Suppressor macrophage (primary cell): ENCODE data around the gene SMIM35.
A peak's percentile ranks its signal among the peaks of the same experiment; 100 is the strongest.

Experiments used
- DNase-seq, 4 experiments: peaks; one replicate each; pipeline ENCODE4 v3.0.0-alpha.2; 2020 to 2022

Gene SMIM35

GRCh38 chr11:118057251-118058145, 29.3 kb downstream of the SMIM35 start:
- DNase-seq, result peak; percentile 15 to 55 (median 42)

GRCh38 chr11:118056806-118057205, 30.0 kb downstream of the SMIM35 start:
- DNase-seq, result peak in 3 of 4 experiments; percentile 35 to 46 (median 43)

GRCh38 chr11:118055966-118056365, 30.8 kb downstream of the SMIM35 start:
- no peak for DNase-seq

DNA sequence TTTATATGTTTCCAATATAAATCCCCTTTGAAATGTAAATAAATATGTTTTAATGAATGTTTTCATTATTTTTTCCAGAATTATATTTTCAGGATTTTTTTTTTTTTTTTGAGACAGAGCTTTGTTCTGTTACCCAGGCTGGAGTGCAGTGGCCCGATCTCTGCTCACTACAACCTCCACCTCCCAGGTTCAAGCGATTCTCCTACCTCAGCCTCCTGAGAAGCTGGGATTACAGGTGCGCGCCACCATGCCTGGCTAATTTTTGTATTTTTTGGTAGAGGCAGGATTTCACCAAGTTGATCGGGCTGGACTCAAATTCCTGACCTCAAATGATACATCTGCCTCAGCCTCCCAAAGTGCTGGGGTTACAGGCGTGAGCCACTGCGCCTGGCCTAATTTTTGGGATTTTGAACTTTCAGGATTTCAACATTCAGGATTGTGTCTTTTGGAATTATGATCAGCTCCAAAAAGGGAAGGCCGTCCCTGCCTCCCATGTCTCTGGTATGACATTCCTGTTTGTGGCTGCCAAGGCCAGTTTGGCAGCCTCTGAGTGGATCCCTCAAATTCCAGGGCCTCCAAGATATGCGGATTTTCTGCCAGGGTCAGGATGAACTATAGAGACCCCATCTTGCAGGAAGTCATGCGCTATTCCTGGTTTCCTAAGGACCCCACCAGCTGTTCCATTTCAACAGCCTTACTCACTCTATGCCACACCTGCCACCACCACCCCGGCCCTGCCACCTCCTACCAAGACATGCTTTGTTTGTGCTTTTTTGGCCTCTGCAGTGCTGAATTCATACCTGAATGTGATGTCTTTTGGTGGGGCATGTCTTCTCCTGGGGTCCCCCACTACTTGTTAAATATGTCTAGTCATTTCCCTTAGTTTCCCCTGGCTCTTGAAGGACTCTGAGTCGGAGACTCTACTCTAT, 31.8 kb downstream of the SMIM35 start:
- no peak for DNase-seq

DNA sequence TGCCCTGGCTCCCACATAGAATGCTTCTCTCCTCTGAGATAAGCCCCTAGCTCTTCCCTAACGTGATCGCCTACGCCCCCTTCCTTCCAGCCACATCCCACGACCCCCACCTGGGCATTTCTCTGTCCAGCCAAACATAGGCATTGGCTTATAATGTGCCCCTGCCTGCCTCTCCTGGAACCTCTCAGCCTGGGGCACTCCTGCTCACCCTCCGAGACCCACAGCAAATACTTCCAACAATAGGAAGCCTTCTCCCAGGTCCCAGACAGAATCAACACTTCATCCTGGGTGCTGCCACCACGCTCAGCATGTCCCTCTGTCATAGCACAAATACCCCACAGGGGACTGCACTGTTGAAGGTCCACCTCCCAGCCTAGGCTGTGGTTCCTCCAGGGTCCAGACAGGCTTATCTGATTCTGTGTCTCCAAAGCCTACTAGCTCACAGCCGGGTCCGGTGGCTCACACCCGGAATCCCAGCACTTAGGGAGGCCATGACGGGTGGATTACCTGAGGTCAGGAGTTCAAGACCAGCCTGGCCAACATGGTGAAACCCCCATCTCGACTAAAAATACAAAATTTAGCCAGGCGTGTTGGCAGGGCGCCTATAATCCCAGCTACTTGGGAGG, 34.1 kb downstream of the SMIM35 start:
- no peak for DNase-seq

- DNase-seq, result peak; percentile 23 to 60 (median 50)
Observed at GRCh38 chr11:118051611-118052461, 34.9 kb downstream of the SMIM35 start.

- no peak for DNase-seq
Observed at GRCh38 chr11:118051136-118051610, 35.6 kb downstream of the SMIM35 start.

DNA sequence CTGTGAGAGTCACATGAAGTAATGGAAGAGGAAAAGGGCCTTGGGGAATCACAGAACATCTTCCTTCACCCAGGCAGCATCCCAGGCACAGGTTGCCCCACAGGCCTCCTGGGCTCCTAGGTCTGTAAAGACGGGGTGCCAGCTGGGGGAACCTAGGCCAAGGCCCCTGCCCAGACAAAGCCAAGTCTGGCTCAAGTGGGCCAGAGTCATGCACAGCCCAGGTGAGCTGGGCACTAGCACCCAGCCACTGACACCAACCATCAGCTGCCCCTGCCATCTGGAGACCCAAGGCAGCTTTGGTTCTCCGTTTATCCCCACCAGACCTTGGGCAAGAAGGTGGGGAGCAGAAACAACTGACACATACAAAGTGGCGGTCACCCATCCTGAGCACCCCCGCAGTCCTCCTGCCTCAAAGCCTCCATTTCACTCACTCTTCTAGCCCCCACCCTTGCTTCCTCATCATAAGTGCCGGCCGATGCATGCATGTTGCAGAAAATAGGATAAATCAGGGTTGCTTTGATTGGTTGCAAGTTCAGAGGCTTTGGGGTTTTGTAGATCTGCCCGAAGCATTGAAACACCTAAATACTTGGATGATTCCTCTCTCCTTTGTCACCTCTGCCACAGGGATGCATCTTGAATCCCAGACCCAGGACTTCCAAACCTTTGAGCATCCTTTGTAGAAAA, 36.4 kb downstream of the SMIM35 start:
- DNase-seq, result no peak

GRCh38 chr11:118049771-118050170, 37.0 kb downstream of the SMIM35 start:
- no peak for DNase-seq

DNA sequence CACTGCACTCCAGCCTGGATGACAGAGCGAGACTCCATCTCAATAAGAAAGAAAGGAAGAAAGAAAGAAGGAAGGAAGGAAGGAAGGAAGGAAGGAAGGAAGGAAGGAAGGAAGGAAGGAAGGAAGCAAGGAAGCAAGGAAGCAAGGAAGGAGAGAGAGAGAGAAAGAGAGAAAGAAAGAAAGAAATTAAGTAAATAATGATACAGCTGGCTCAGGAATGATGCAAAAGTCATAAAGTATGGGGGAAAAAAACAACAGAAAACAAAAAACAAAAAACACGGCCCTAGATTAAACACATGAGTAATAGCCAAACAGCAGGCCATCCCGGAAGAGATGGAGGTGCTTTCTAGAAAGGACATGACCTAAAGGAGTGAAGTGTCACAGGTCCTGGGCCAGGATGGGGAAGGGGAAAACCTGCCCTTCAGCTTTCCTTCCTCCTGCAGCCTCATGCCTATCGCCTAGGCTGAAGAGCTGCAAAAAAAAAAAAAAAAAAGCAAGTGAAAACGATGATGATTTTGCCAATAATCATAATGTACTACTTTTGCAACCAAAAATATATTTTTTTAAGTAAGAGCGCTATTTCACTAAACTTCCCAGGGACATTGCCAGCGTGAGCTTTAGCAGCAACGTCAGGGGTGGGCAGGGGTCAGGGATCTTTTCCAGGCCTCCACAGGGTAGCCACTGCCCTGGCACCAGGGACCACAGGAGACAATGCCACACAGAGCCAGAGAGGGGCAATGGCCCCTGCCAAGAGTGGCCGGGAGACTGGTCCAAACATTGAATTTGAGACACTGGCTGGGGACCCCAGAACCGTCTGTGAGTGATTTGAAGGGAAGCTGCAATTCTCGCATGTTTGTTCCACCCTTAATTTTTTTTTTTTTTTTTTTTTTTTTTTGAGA, 38.0 kb downstream of the SMIM35 start:
- no peak for DNase-seq

DNA sequence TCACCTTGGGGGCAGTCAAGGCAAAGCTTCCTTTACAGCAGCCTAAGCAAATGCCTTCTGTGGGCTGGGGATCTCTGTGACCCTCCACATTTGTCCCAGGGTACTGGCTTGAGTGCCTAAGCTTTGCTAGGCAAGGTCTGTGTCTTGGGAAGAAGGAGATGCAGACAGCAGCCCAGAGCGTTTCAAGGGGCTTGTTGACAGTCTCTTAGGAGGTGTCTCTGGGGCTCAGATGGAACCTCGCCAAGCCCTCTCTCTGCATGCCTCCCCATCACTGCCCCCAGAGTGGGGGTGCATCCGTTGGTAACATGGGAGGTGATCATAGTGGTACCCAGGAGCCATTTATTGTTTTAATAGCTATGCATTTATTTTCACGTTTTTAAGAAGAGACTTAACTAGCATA, 39.0 kb downstream of the SMIM35 start:
- DNase-seq, result no peak

DNA sequence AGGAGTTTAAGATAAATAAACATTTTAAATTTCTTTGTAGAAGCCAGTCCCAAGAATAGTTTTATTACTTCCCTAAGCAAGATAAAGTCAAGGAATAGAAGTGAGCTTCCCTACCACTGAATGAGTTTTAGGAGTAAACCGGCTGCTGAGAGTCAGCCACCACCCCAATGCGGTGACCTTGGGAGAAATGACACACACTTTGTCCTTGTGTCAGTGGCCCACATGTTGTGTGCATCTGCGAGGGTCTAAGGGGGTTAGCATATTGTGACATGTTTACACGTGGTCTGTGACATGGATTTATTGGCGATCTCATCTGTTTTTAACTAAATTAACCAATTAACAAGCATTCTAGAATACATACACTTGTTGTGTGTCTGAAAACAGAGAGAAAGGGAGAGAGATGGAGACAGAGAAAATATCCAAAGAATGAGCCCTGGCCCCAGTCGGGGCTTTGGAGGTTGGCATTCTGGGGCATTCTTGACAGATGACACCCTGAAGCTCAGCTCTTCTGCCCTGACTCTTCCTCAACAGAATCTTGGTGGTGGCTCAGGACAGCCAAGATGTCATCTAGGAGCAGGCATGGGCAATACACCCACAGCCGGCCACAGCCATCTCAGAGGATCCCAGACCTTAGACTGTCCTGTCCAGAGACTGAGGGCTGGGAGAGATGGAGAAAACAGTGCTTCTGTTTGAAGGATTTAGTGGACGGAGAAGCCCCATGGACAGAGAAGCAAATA, 39.6 kb downstream of the SMIM35 start:
- no peak for DNase-seq

- DNase-seq, result no peak
Observed at GRCh38 chr11:118046051-118046963, 40.5 kb downstream of the SMIM35 start.

DNA sequence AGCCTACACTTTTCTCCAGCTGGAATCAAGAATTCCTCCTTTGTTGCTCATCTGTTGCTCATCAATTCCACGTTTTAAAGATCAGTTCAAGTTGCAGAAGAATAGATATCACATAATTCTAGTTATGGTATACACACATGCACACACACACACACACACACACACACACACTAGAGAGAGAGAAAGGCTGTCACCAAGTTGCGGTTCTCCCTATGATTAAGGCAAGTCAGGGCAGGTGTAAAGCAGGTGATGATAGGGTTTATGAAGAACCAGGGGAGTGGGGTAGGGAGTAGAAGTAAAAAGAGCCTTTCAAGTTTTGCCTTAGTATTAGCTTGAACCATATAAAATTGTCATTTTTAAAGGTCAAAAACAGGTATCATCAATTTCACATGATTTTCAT, 41.6 kb downstream of the SMIM35 start:
- DNase-seq, result no peak

GRCh38 chr11:118042796-118043195, 44.0 kb downstream of the SMIM35 start:
- peak in 1 of 4 experiments; percentile 24 for DNase-seq

GRCh38 chr11:118042141-118042540, 44.6 kb downstream of the SMIM35 start:
- DNase-seq, result no peak

- DNase-seq, result no peak
Observed at GRCh38 chr11:118033443-118033842, 53.3 kb downstream of the SMIM35 start.

GRCh38 chr11:118028626-118029025, 58.1 kb downstream of the SMIM35 start:
- no peak for DNase-seq
